ENCODE results near the gene INPP5A.

GRCh38 chr10:132779549-132780294 lies 242.1 kb downstream of the INPP5A start:
- no peak for TF ChIP-seq ZNF12 (CRISPR knock-in tag; IDR thresholded peaks at IDR 0.05)
- no peak for TF ChIP-seq EP300 (IDR thresholded peaks at IDR 0.05; ENCODE audit: low read depth in 2 of 2, low read length in 2 of 2)
- TF ChIP-seq EP300 (CRISPR knock-in tag; IDR thresholded peaks at IDR 0.05; ENCODE audit: borderline replicate concordance): no peak
- TF ChIP-seq, protein P1, sequence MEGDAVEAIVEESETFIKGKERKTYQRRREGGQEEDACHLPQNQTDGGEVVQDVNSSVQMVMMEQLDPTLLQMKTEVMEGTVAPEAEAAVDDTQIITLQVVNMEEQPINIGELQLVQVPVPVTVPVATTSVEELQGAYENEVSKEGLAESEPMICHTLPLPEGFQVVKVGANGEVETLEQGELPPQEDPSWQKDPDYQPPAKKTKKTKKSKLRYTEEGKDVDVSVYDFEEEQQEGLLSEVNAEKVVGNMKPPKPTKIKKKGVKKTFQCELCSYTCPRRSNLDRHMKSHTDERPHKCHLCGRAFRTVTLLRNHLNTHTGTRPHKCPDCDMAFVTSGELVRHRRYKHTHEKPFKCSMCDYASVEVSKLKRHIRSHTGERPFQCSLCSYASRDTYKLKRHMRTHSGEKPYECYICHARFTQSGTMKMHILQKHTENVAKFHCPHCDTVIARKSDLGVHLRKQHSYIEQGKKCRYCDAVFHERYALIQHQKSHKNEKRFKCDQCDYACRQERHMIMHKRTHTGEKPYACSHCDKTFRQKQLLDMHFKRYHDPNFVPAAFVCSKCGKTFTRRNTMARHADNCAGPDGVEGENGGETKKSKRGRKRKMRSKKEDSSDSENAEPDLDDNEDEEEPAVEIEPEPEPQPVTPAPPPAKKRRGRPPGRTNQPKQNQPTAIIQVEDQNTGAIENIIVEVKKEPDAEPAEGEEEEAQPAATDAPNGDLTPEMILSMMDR (CRISPR knock-in tag; IDR thresholded peaks at IDR 0.05): no peak
- no peak for TF ChIP-seq SIN3A (IDR thresholded peaks at IDR 0.05; ENCODE audit: borderline replicate concordance, low read depth, low read length)
- TF ChIP-seq, protein P2, sequence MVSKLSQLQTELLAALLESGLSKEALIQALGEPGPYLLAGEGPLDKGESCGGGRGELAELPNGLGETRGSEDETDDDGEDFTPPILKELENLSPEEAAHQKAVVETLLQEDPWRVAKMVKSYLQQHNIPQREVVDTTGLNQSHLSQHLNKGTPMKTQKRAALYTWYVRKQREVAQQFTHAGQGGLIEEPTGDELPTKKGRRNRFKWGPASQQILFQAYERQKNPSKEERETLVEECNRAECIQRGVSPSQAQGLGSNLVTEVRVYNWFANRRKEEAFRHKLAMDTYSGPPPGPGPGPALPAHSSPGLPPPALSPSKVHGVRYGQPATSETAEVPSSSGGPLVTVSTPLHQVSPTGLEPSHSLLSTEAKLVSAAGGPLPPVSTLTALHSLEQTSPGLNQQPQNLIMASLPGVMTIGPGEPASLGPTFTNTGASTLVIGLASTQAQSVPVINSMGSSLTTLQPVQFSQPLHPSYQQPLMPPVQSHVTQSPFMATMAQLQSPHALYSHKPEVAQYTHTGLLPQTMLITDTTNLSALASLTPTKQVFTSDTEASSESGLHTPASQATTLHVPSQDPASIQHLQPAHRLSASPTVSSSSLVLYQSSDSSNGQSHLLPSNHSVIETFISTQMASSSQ (IDR thresholded peaks at IDR 0.05; ENCODE audit: low read depth): no peak
- TF ChIP-seq, protein P2 (CRISPR knock-in tag; IDR thresholded peaks at IDR 0.05; ENCODE audit: borderline replicate concordance): no peak

Measured in HepG2 (cell line).